ENCODE data around the gene TTLL1. TPM values are rescaled to one million over a fixed set of nuclear protein-coding genes. Genes with fewer than 3 reads are reported as not detected.

TTLL1 gene
- total and polyA plus RNA-seq, 2 experiments from 2014 or later, result 33.0 to 38.2 TPM

GRCh38 chr22:43008921-43009320 is 80.3 kb downstream of the TTLL1 start:
- Histone ChIP-seq H3K27ac (no peak overlapping the region), H3K27me3 (no peaks in the 10 kb centered on the region), H3K36me3 (no peaks in the 10 kb centered on the region), H3K4me3 (no peak overlapping the region), H3K9me3 (ENCODE audit: low read depth) (no peaks in the 10 kb centered on the region), H3K4me1 (ENCODE audit: low read depth) (peaks cover 19% of the 10 kb centered on the region)
- DNase-seq (ENCODE audit: low read depth in 1 of 2, low spot score in 1 of 2), result no peak
- TF ChIP-seq, protein P1, sequence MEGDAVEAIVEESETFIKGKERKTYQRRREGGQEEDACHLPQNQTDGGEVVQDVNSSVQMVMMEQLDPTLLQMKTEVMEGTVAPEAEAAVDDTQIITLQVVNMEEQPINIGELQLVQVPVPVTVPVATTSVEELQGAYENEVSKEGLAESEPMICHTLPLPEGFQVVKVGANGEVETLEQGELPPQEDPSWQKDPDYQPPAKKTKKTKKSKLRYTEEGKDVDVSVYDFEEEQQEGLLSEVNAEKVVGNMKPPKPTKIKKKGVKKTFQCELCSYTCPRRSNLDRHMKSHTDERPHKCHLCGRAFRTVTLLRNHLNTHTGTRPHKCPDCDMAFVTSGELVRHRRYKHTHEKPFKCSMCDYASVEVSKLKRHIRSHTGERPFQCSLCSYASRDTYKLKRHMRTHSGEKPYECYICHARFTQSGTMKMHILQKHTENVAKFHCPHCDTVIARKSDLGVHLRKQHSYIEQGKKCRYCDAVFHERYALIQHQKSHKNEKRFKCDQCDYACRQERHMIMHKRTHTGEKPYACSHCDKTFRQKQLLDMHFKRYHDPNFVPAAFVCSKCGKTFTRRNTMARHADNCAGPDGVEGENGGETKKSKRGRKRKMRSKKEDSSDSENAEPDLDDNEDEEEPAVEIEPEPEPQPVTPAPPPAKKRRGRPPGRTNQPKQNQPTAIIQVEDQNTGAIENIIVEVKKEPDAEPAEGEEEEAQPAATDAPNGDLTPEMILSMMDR (IDR thresholded peaks at IDR 0.05; ENCODE audit: low read depth, low read length), result no peak

GRCh38 chr22:43008509-43008908 is 80.7 kb downstream of the TTLL1 start:
- TF ChIP-seq, protein P1 (IDR thresholded peaks at IDR 0.05; ENCODE audit: low read depth, low read length), result no peak
- no peaks in the 10 kb centered on the region for H3K36me3 ChIP-seq
- H3K4me3 ChIP-seq, result no peak overlapping the region
- H3K9me3 ChIP-seq (ENCODE audit: low read depth), result no peaks in the 10 kb centered on the region
- no peak for DNase-seq (ENCODE audit: low read depth in 1 of 2, low spot score in 1 of 2)
- H3K27me3 ChIP-seq, result no peaks in the 10 kb centered on the region
- H3K4me1 ChIP-seq (ENCODE audit: low read depth), result peaks cover 16% of the 10 kb centered on the region
- H3K27ac ChIP-seq, result no peak overlapping the region

GRCh38 chr22:43007519-43008102 is 81.6 kb downstream of the TTLL1 start:
- Histone ChIP-seq H3K4me1 (ENCODE audit: low read depth) (peaks cover 15% of the 10 kb centered on the region), H3K4me3 (no peak overlapping the region), H3K36me3 (no peaks in the 10 kb centered on the region), H3K9me3 (ENCODE audit: low read depth) (no peaks in the 10 kb centered on the region), H3K27me3 (no peaks in the 10 kb centered on the region), H3K27ac (peak overlapping the region; percentile 60)
- DNase-seq (ENCODE audit: low read depth in 1 of 2, low spot score in 1 of 2), result peak; percentile 55 to 68
- TF ChIP-seq, protein P1 (IDR thresholded peaks at IDR 0.05; ENCODE audit: low read depth, low read length), result no peak

GRCh38 chr22:43006753-43007152 is 82.4 kb downstream of the TTLL1 start:
- no peak overlapping the region for H3K27ac ChIP-seq
- H3K4me1 ChIP-seq (ENCODE audit: low read depth), result peaks cover 24% of the 10 kb centered on the region
- H3K36me3 ChIP-seq, result no peaks in the 10 kb centered on the region
- H3K9me3 ChIP-seq (ENCODE audit: low read depth), result no peaks in the 10 kb centered on the region
- no peak overlapping the region for H3K4me3 ChIP-seq
- no peaks in the 10 kb centered on the region for H3K27me3 ChIP-seq
- TF ChIP-seq, protein P1 (IDR thresholded peaks at IDR 0.05; ENCODE audit: low read depth, low read length), result no peak
- no peak for DNase-seq (ENCODE audit: low read depth in 1 of 2, low spot score in 1 of 2)

DNA sequence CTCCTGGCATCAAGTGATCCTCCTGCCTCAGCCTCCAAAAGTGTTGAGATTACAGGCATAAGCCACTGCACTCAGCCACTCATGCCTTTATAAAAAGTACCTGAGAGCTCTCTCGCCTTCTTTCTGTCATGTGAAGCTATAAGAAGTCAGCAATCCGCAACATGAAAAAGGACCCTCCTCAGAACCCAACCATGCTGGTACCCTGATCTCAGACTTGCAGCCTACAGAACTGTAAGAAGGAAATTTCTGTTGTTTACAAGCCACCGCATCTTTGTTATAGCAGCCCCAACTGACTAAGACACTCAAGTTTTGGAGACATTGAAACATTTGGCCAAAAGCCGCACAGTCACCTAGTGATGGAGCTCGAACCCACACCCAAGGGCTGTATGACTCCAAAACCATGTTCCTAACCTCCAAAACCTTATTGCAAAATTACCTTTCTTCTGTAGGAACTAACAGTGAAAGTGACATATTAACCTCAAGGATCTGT is 83.1 kb downstream of the TTLL1 start:
- DNase-seq (ENCODE audit: low read depth in 1 of 2, low spot score in 1 of 2), result no peak
- Histone ChIP-seq H3K4me3 (no peak overlapping the region), H3K27me3 (no peaks in the 10 kb centered on the region), H3K4me1 (ENCODE audit: low read depth) (peaks cover 29% of the 10 kb centered on the region), H3K9me3 (ENCODE audit: low read depth) (no peaks in the 10 kb centered on the region), H3K36me3 (no peaks in the 10 kb centered on the region), H3K27ac (no peak overlapping the region)
- TF ChIP-seq, protein P1 (IDR thresholded peaks at IDR 0.05; ENCODE audit: low read depth, low read length), result no peak

Measured in cardiac muscle cell (in vitro differentiated cells and primary cell).